Hepatocyte (in vitro differentiated cells): ENCODE data around the gene ADAMTS7.

Experiments
- CTCF ChIP-seq: fragments of 200-600 bp; sonication (generic); IDR thresholded peaks from 2 replicates; pipeline ENCODE4 v1.5.1; 2016; ENCODE audit warnings: antibody characterized with exemption, mild to moderate bottlenecking; ENCODE audit not compliant: poor library complexity
- EZH2 ChIP-seq: fragments of 200-600 bp; sonication (generic); IDR thresholded peaks from 2 replicates; pipeline ENCODE4 v1.6.1; 2016; ENCODE audit warnings: antibody characterized with exemption, mild to moderate bottlenecking, borderline replicate concordance
- EZH2phosphoT487 ChIP-seq: fragments of 200-600 bp; sonication (generic); IDR thresholded peaks from one replicate; pipeline ENCODE4 v1.6.1; 2018; ENCODE audit warnings: antibody characterized with exemption, mild to moderate bottlenecking, low read depth, moderate library complexity; ENCODE audit not compliant: unreplicated experiment, severe bottlenecking

- no peak for TF ChIP-seq CTCF
- TF ChIP-seq EZH2 = no peak
- TF ChIP-seq EZH2phosphoT487 = no peak
Observed at GRCh38 chr15:78750566-78750965, 60.7 kb downstream of the ADAMTS7 start.
